ENCODE data around the gene LTBP2.

GRCh38 chr14:74613211-74613914, 1.3 kb upstream of the LTBP2 start:
- TF ChIP-seq CTCF (IDR thresholded peaks at IDR 0.05 in 4 of 5, conservative IDR thresholded peaks at IDR 0.05 in 1 of 5), result no peak
- no peak for TF ChIP-seq POLR2A (IDR thresholded peaks at IDR 0.05)
